SK-N-SH (cell line): ENCODE measurements around the gene TRPT1. TPM values are rescaled to one million over a fixed set of nuclear protein-coding genes. Genes with fewer than 3 reads are reported as not detected.

Experiments used
- CTCF ChIA-PET: fragments of 300-600, 350-600 bp; formaldehyde crosslinking; extraction: SDS; loops from one replicate; lab custom pipeline; 2021; lab: Yijun Ruan, JAX
- POLR2A ChIA-PET: fragments of 350-600 bp; sonication (Branson Sonifier 250); formaldehyde crosslinking; extraction: SDS; loops from one replicate; lab custom pipeline; 2020; ENCODE audit warnings: antibody characterized with exemption, inconsistent platforms; lab: Yijun Ruan, JAX
- DNase-seq: peaks from one replicate; pipeline ENCODE4 v3.0.0; 2012
- H2AFZ ChIP-seq: fragments of 200-600 bp; sonication (generic); 2 replicates; pipeline ENCODE4 v1.8.1; 2016; ENCODE audit warnings: antibody characterized with exemption, mild to moderate bottlenecking, low read depth
- H3F3A ChIP-seq: fragments of 200-600 bp; sonication (generic); replicated peaks from 2 replicates; pipeline ENCODE3; 2016; ENCODE audit warnings: antibody characterized with exemption, mild to moderate bottlenecking; ENCODE audit not compliant: insufficient read depth
- H3K27ac ChIP-seq, 2 experiments: fragments of 200-500 bp in 1 of 2; fragments of 200-600 bp in 1 of 2; sonication (Bioruptor generic) in 1 of 2; sonication (generic), shearing (Covaris generic) in 1 of 2; 2 replicates each; pipeline versions ENCODE4 v1.5.1 to v1.6.1; 2014 to 2016; ENCODE audit warnings: low read depth in 2 of 2, inconsistent platforms in 1 of 2, low read length in 1 of 2, mild to moderate bottlenecking in 1 of 2, mixed read lengths in 1 of 2
- H3K27me3 ChIP-seq: fragments of 200-600 bp; sonication (generic), shearing (Covaris generic); 2 replicates; pipeline ENCODE4 v1.6.1; 2016; ENCODE audit warnings: mixed run types; ENCODE audit not compliant: insufficient read depth
- H3K36me3 ChIP-seq, 2 experiments: fragments of 200-500 bp in 1 of 2; fragments of 200-600 bp in 1 of 2; sonication (Bioruptor generic) in 1 of 2; sonication (generic) in 1 of 2; replicated peaks in 1 of 2; 2 replicates each; pipeline versions ENCODE3 to v1.5.1; 2014 to 2016; ENCODE audit warnings: low read length in 1 of 2, mild to moderate bottlenecking in 1 of 2; ENCODE audit not compliant: insufficient read depth in 2 of 2, control insufficient read depth in 1 of 2
- H3K4me1 ChIP-seq, 2 experiments: fragments of 200-500 bp in 1 of 2; fragments of 200-600 bp in 1 of 2; sonication (Bioruptor generic) in 1 of 2; sonication (generic), shearing (Covaris generic) in 1 of 2; 2 replicates each; pipeline versions ENCODE4 v1.5.1 to v1.6.1; 2014 to 2016; ENCODE audit warnings: low read depth in 1 of 2, low read length in 1 of 2, mixed run types in 1 of 2; ENCODE audit not compliant: insufficient read depth in 2 of 2, control insufficient read depth in 1 of 2
- H3K4me2 ChIP-seq: fragments of 200-600 bp; sonication (generic), shearing (Covaris generic); 2 replicates; pipeline ENCODE4 v1.6.1; 2017; ENCODE audit warnings: mixed run types
- H3K4me3 ChIP-seq, 2 experiments: fragments of 200-500 bp in 1 of 2; fragments of 200-600 bp in 1 of 2; sonication (Bioruptor generic) in 1 of 2; sonication (generic), shearing (Covaris generic) in 1 of 2; 2 replicates each; pipeline versions ENCODE4 v1.5.1 to v1.8.1; 2014 to 2016; ENCODE audit warnings: low read depth in 2 of 2, inconsistent platforms in 1 of 2, low read length in 1 of 2, mild to moderate bottlenecking in 1 of 2, mixed read lengths in 1 of 2, moderate library complexity in 1 of 2
- H3K79me2 ChIP-seq: fragments of 200-600 bp; sonication (generic); 2 replicates; pipeline ENCODE4 v1.8.1; 2017; ENCODE audit warnings: mild to moderate bottlenecking; ENCODE audit not compliant: insufficient read depth
- H3K9ac ChIP-seq: fragments of 200-600 bp; sonication (generic); 2 replicates; pipeline ENCODE4 v1.6.1; 2017; ENCODE audit warnings: mixed run types
- H3K9me2 ChIP-seq: fragments of 200-600 bp; sonication (generic); 2 replicates; pipeline ENCODE4 v1.6.1; 2017; ENCODE audit warnings: mixed run types
- H3K9me3 ChIP-seq: fragments of 200-600 bp; sonication (generic); 2 replicates; pipeline ENCODE4 v1.6.1; 2017; ENCODE audit warnings: mixed run types, mild to moderate bottlenecking, moderate library complexity
- H4K20me1 ChIP-seq: fragments of 200-600 bp; sonication (generic); 2 replicates; pipeline ENCODE4 v1.6.1; 2017; ENCODE audit warnings: mild to moderate bottlenecking, mixed run types; ENCODE audit not compliant: insufficient read depth
- EZH2phosphoT487 ChIP-seq: fragments of 200-600 bp; sonication (generic); IDR thresholded peaks from 2 replicates; pipeline ENCODE4 v1.6.1; 2017; ENCODE audit warnings: low read depth, mixed run types, mild to moderate bottlenecking, antibody characterized with exemption, moderate library complexity, borderline replicate concordance
- GATA2 ChIP-seq: sonication (generic); formaldehyde crosslinking; IDR thresholded peaks from 2 replicates; pipeline ENCODE4 v1.5.0; 2020; ENCODE audit warnings: mild to moderate bottlenecking, missing genetic modification reagents
- IRF3 ChIP-seq: fragments of 150-350 bp; IDR thresholded peaks from 2 replicates; pipeline ENCODE4 v1.6.1; 2016; ENCODE audit warnings: mild to moderate bottlenecking, low read depth, low read length
- NRF1 ChIP-seq: IDR thresholded peaks from 2 replicates; pipeline ENCODE4 v1.6.1; 2012; ENCODE audit warnings: low read depth, mild to moderate bottlenecking, low read length
- RFX5 ChIP-seq: IDR thresholded peaks from 2 replicates; pipeline ENCODE4 v1.6.1; 2012; ENCODE audit warnings: mild to moderate bottlenecking, improper control_type of control experiment, low read length
- RXRA ChIP-seq: IDR thresholded peaks from 2 replicates; pipeline ENCODE4 v1.4.0; 2012; ENCODE audit warnings: low read depth, mild to moderate bottlenecking, borderline replicate concordance
- TAF1 ChIP-seq: IDR thresholded peaks from 2 replicates; pipeline ENCODE4 v1.6.1; 2012; ENCODE audit warnings: low read depth, mild to moderate bottlenecking, low read length, moderate library complexity, borderline replicate concordance
- TCF12 ChIP-seq: IDR thresholded peaks from 2 replicates; pipeline ENCODE4 v1.4.0; 2012
- TEAD4 ChIP-seq: IDR thresholded peaks from 2 replicates; pipeline ENCODE4 v1.4.0; 2012; ENCODE audit warnings: mild to moderate bottlenecking, borderline replicate concordance; ENCODE audit not compliant: insufficient read depth
- USF1 ChIP-seq: IDR thresholded peaks from 2 replicates; pipeline ENCODE4 v1.4.0; 2012; ENCODE audit warnings: low read depth, borderline replicate concordance
- YY1 ChIP-seq: IDR thresholded peaks from 2 replicates; pipeline ENCODE4 v1.4.0; 2012; ENCODE audit warnings: low read depth, mild to moderate bottlenecking
- ZBTB33 ChIP-seq: IDR thresholded peaks from 2 replicates; pipeline ENCODE4 v1.4.0; 2012; ENCODE audit warnings: low read depth, borderline replicate concordance
- WGBS: methylation state at CpG from one replicate; pipeline ENCODE4 v1.1.6; 2017; ENCODE audit warnings: low lambda C conversion rate; 5-methylcytosine and 5-hydroxymethylcytosine counted together
- polyA plus RNA-seq, 3 experiments: library from polyadenylated mRNA; depleted of rRNA; stranded (reverse); fragments of >200 nt; gene quantifications; 2 replicates each; pipeline ENCODE4 v1.2.3, GENCODE V29; 2012

Gene TRPT1
- polyA plus RNA-seq, 1 of the 3 experiments (the other 2 are of a cell fraction) = 62.4 TPM

- Histone ChIP-seq H3K27me3 (no peaks in the 10 kb centered on the region), H2AFZ (no peak overlapping the region), H3K36me3 (peaks cover 39 to 47% of the 10 kb centered on the region in 2 experiments), H3K4me3 (no peak overlapping the region), H3K9me3 (no peaks in the 10 kb centered on the region), H3K4me2 (no peak overlapping the region), H3K79me2 (no peaks in the 10 kb centered on the region; the same call in 1 of the 2 replicates), H3K27ac (peak overlapping the region in 1 of 2 experiments; percentile 6; a peak in 1 of 4 replicates), H3K4me1 (peaks cover 4 to 27% of the 10 kb centered on the region in 2 experiments; a peak in 3 of 4 replicates), H3K9me2 (no peaks in the 10 kb centered on the region), H3K9ac (no peak overlapping the region), H4K20me1 (peaks cover 9% of the 10 kb centered on the region), H3F3A (peaks cover 30% of the 10 kb centered on the region)
- no peak for DNase-seq
- TF ChIP-seq TEAD4 (no peak), TAF1 (no peak), GATA2 (CRISPR knock-in tag) (no peak), IRF3 (no peak), USF1 (no peak), RXRA (no peak), YY1 (no peak)
- ChIA-PET POLR2A (interaction anchor here (0.9 to 2.0 kb wide), 6 partner anchors 9 to 100 kb away, joined by 3 to 5 read pairs (median 4); partner anchors contain the start of gene NUDT22), CTCF (interaction anchor here (0.6 to 5.3 kb wide), 21 partner anchors 9 to 99 kb away, joined by 3 to 52 read pairs (median 6); partner anchors contain the start of genes CATSPERZ, NUDT22, PLCB3 and STIP1)
- WGBS = 93% methylated on average over 15 of the region's 16 CpGs
These were observed 21.9 kb downstream of the TRPT1 start for GRCh38 chr11:64204080-64204440.

GRCh38 chr11:64203421-64204079 lies 22.4 kb downstream of the TRPT1 start:
- WGBS = 94% methylated on average over 27 of the region's 27 CpGs
- peaks cover 43 to 47% of the 10 kb centered on the region in 2 experiments for H3K36me3 ChIP-seq
- POLR2A ChIA-PET = interaction anchor here (1.1 to 1.6 kb wide), 2 partner anchors 9 to 18 kb away, joined by 3 read pairs; no protein-coding TSS in a partner anchor
- H3K9me3 ChIP-seq = no peaks in the 10 kb centered on the region
- no peaks in the 10 kb centered on the region; the same call in 1 of the 2 replicates for H3K79me2 ChIP-seq
- peaks cover 30% of the 10 kb centered on the region for H3F3A ChIP-seq
- no peak overlapping the region for H3K4me3 ChIP-seq
- no peaks in the 10 kb centered on the region for H3K27me3 ChIP-seq
- no peak overlapping the region for H2AFZ ChIP-seq
- no peak overlapping the region for H3K4me2 ChIP-seq
- CTCF ChIA-PET = interaction anchor here (0.8 to 5.3 kb wide), 11 partner anchors 8 to 99 kb away, joined by 3 to 52 read pairs (median 12); partner anchors contain the start of genes CATSPERZ, NUDT22, PLCB3 and TRPT1
- no peak overlapping the region for H3K9ac ChIP-seq
- no peak overlapping the region for H3K27ac ChIP-seq
- H4K20me1 ChIP-seq = peaks cover 9% of the 10 kb centered on the region
- no peak for DNase-seq
- H3K9me2 ChIP-seq = no peaks in the 10 kb centered on the region
- TF ChIP-seq RFX5 = no peak
- no peak for TF ChIP-seq TCF12
- no peak for TF ChIP-seq NRF1
- TF ChIP-seq EZH2phosphoT487 = no peak
- no peak for TF ChIP-seq ZBTB33
- H3K4me1 ChIP-seq = peaks cover 4 to 27% of the 10 kb centered on the region in 2 experiments; a peak in 3 of 4 replicates
